HG03039 (cell line): ENCODE data around the gene MYCBP2.
"Not testable (repeated sequence)": the region's sequence is repeated elsewhere in the genome, so short reads cannot be mapped to it uniquely, and the experiment has no call there.

Experiments used
- ATAC-seq: cut with Tn5 transposase; IDR thresholded peaks from one replicate; pipeline ENCODE4 v1.9.1; 2021; ENCODE audit warnings: mild to moderate bottlenecking, moderate library complexity; ENCODE audit not compliant: unreplicated experiment

MYCBP2 gene

DNA sequence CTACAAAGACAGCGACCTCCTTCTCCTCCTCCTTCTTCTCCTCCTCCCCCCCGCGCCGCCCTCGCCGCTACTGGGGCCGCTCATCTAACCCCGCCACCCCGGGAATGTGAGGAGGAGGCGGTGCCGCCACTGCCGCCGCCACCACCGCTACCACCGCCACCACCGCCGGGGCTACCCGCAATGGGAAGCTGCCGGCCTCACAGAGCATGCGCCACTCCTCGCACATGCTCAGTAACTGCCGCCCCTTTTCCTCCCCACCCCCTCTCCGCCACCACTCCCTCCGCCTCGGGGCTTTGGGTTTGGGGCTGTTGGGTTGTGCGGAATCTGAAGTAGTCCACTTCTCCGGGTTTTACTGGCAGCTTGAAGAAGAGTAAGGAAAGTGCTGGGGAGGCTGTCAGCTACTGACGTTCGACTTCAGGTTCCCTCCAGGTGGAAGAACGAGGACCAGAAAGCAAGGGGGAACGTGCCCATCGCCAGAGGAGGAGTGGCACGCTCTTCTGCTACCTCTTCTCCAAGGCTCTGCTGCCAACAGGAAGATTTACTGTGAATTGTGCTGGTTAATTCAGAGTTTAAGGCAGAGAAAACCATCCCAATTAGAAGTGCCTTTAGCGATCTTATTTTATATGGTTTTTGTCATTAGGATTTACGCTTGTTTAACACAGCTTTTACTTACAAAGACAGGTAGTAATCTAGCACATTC is at the start of gene MYCBP2:
MYCBP2 (minus strand) TSS at position 190 of the 700 bp plus-strand sequence. CDS start 319 bp downstream, outside the sequence.
- ATAC-seq, result peak; percentile 46

- no peak for ATAC-seq
Measured at GRCh38 chr13:77375560-77376108, 48.7 kb upstream of the MYCBP2 start.

DNA sequence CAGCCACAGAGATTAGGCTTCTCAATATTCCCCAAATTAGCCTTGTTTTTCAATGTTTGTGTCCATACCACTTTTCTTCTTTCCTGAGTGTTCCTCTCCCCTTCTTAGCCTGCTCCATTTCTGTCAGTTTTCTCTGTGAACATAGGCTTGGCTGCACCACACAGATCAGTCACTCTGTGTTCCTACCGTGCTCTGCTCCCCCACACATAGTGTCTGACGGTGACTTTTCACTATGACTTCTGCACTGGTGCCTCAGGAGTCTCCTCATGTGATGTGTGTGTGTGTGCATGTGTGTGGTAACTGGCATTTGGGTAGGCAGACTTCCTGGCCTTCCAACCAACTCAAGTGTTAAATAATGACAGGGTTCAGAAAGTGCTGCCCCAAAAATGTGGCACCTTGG is 47.9 kb upstream of the MYCBP2 start:
- ATAC-seq, result peak; percentile 78

DNA sequence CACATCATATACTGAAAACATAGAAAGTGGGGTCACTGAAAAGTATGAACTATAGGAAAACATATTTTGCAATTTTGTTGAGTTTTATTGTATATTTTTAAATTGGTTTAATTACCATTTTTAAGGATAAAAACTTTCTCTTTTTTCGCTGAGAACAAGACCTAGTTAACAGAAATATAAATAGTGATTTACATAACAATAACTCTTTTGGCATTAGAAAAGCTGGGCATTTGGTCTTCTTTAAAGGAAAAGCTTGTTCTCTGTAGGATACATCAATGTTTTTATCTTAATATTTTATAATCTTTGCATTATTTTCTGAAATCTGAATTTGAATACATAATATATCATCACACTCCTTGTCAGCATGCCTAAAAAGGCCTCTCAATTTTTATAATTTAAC is 47.4 kb upstream of the MYCBP2 start:
- ATAC-seq, result no peak

DNA sequence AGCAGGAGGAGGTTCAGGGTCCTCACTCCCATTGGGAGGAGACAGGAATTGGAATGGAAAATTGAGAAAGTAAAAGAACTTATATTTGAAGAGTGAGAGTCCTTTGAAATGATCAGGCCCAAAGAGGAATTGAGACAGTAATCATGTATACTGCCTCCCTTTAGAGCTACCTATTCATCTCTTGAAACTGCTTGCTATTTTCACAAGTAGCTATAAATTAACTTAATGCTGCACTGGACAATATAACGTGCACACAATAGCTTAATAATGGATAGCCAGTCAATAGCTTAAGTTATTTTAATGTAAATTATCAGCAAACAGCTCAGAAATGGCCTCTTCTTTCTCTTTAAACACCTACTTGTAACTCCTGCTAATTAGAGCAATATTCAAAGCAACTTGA is 46.6 kb upstream of the MYCBP2 start:
- no peak for ATAC-seq

DNA sequence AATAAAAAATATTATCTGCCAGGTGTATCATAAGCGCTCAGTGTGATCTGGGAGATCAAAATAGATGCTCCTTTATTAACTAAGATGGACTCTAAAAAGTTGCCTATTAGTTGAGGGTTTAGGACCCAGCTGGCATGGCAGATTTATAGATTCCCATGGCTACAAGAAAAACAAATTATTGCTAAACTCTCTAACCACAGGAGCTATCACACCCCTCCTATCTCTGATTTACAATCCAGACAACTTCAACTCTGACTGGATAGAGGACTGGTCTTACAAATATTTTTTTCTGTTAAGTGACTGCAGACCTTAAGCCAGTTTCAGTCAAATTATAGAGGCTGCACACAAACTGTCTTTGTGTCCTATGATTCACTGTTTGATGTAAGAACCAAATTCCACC is 45.4 kb upstream of the MYCBP2 start:
- ATAC-seq, result no peak

- ATAC-seq, result no peak
Measured at GRCh38 chr13:77370888-77371287, 44.0 kb upstream of the MYCBP2 start.

DNA sequence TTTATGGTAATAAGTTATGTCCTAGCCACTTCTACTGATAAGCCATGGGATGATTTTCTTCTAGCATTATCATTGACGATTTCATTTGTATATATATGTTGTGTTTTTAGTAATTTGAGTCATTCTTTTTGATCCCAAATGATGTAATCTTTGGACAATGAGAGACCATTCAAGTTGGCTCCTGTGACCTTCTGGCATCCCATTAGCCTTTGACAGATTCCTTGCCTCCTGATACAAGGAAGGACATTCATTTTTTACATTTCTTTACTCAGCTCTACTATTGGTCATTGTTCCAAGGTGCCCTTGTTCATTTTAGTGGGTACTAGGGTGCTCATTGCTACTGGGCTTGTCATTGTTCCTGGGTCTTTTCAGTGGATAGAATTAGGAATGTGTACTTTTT is 35.3 kb upstream of the MYCBP2 start:
- ATAC-seq, result no peak

DNA sequence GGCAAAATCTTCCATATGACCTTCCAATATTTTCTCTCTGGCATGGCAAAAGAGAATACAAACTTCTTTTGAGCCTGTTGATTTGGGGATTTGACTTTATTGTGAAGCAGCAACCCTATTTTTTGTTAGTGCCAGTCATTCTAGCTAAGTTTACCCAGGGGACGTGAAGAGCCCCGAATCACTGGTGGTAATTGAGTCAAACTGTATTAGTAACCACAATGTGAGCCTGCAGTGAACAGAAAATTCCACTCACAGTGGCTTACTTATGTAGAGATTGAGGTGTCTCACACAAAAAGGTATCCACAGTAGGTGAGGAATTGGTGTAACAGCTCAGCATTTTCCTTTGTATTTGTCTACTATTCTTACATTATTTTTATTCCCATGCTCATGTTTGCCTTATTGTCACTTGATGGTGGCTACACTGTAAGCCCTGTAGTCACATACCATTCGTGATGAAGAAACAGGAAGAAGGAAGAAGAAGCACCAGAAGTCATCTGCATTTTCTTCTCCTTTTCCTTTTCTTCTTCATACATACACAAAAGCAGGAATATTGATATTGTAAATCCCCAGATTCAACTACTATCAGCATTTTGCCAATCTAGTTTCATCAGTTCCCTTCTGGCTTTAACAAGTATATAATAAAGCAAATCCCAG is 33.3 kb upstream of the MYCBP2 start:
- ATAC-seq, result no peak

DNA sequence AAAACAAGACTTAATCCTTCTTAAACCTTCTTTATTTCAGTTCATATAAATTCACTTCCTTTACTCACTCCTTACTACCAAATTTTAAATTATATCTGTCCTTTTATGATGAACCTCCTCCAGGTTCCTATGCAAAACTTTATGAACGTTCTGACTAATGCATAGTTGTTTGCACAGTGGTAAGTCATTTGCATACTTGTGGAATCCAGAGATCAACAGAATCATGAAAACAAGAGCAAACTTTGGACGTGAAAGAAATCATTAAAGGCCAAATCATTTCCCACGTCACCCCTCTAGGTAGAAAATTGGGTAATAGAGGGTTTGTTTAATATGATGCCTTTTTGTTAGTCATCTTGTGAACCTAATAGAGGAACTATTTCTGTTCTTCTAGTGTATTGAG is 32.3 kb upstream of the MYCBP2 start:
- no peak for ATAC-seq

DNA sequence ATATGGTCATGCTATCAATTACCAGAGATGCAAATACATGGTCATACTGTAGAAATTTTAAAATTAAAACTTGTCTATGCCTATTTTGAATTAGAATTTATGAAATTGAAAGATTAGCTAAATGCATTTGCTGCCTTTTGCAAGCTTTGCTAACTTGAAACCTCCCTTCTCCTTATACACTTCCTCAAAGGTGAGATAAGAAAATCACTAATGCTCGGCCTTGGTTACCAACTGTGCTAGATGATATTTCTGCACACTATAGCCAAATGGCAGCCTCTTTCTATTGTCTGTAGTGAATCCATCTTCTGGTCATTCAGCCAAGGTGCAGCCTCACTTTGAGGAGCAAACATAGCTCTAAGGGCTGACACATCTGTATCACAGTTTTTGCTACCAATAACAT is 31.1 kb upstream of the MYCBP2 start:
- no peak for ATAC-seq

DNA sequence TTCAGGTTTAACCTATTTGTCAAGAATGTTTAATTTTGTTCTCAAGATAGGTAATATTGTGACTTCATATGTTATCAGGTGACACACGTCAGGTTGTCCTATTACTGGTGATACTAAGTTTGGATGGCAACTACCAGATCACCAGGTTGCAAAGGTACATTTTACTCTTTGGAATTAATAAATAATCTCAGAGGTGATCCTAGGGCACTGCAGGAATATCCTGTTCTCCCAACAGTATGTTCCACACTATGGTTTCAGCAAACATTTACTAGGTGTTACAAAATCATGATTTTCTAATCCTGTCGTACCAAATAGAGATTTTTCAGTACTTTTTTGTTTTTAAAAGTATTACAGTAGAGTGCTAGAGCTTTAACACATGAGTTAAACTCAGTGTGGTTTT is 29.3 kb upstream of the MYCBP2 start:
- no peak for ATAC-seq

- ATAC-seq, result no peak
Measured at GRCh38 chr13:77353995-77354394, 27.1 kb upstream of the MYCBP2 start.

DNA sequence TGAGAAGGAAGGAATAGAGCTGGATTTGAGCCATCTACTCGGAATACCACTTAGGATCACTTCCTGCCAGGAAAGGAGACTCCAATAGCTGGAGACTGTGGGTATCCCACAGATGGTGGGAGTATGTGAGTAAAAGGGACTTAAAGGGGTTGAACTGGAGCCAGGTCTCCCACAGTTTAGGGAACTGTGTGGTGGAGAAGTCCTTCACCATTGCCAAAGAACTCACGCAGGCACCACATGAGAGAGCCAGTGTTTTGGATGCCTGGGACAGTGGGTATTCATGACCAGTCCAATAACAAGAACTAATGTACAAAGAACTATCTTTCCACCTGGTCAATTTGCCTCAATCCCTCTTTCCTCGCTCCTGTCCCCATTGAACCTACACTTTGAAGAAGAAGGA is 24.4 kb upstream of the MYCBP2 start:
- ATAC-seq, result no peak

DNA sequence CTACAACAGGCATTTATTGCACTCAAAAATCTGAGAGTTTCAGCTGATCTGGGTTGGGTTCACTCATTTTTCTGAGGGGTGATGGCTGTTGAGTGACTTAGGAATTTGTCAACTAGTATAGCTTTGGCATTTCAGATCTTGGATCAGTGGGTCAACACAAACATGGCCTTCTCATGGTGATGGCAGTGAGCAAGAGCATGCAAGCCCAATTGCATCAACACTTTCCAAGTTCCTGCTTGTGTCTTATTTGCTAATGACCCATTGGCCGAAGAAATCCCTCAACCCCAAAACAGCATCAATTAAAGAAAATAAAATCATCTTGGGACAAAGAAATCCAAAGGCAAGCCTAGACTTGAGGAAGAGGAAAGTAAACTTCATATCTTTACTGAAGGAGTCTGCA is 23.9 kb upstream of the MYCBP2 start:
- no peak for ATAC-seq

GRCh38 chr13:77349365-77349764 is 22.5 kb upstream of the MYCBP2 start:
- no peak for ATAC-seq

- ATAC-seq, result not testable (repeated sequence)
Measured at GRCh38 chr13:77347351-77347750, 20.5 kb upstream of the MYCBP2 start.

DNA sequence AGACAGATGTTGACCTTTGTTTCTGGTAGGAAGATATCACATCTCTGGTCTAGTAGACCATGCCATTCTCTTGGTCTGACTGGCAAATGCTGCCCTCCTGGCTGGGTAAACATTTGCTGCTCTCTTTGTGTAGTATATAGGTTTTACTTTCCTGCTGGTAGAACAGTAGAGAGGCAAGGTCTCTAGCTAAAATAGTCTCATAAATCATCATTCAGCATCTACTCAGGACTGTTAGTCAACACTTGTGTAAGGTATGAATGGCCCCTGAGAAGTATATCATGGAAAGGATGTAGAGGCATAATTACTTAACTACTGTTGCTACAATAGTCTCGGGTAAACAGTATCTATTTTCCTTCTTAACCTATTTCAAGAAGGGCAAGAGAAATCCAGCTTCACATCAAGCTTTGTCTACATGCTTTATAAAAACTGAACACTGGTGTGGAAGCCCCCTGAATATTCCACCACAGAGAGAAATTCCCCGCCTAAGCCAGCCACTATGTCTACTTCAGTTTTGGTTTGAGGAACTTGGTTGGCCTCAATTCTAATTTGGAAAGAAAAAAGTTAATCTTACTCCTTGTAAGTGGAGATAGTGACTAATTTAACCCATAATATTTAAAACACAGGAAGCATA is 18.4 kb upstream of the MYCBP2 start:
- ATAC-seq, result peak; percentile 56

- ATAC-seq, result no peak
Measured at GRCh38 chr13:77343841-77344240, 16.9 kb upstream of the MYCBP2 start.

DNA sequence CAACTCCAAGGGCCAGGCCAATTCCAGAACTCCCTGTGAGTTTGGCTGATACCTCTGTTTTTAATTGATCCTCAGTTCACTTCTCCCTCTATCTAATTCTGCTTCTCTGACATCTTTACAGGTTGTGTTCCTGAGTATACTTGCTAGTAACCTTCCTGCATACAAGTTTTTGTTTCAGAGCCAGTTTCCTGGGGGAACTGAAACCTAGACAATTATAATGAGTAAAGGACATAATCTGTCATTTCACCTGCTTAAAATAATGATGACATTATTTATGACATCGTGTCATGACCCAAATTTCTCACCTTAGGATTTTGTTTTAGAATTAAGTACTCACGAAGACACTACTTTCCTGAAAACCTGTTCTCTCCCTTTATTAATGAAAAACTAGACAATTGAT is 12.5 kb upstream of the MYCBP2 start:
- ATAC-seq, result peak; percentile 53

GRCh38 chr13:77338961-77339401 is 12.1 kb upstream of the MYCBP2 start:
- peak; percentile 51 for ATAC-seq

DNA sequence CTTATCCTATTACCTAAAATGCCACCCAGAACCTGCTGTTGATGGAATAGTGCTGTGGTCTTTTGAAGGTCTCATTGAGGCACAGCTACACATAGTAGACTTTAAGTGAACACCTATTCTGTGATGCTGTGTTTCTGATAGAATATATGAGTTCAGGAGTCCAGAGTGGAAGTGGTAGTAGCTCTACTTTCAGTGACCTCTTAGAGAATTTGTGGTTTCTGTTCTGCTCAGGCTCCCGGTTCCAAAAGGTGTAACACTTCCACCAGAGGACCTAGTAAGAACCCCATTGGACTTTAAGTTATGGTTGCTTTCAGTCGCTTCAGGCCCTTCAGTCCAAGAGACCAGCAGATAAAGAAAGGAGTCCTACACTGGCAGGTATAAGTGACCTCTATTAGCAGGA is 11.4 kb upstream of the MYCBP2 start:
- peak; percentile 24 for ATAC-seq
